Activated naive CD8-positive, alpha-beta T cell treated with anti-CD3 and anti-CD28 coated beads, Interleukin-2, amount 50 U/mL, for 24 hours (primary cell): ENCODE results near the gene GLIS1.
A peak's percentile ranks its signal among the peaks of the same experiment; 100 is the strongest.
"Not testable (repeated sequence)": the region's sequence is repeated elsewhere in the genome, so short reads cannot be mapped to it uniquely, and the experiment has no call there.

Source experiments
- ATAC-seq: fragments of 150-1000 bp; cut with Tn5 transposase; one replicate; pipeline ENCODE4 v1.10.0; 2021
- DNase-seq: peaks from one replicate; pipeline ENCODE4 v3.0.0; 2021
- H3K27ac Mint-ChIP-seq: one replicate; pipeline ENCODE4 v1.8.0; 2021; ENCODE audit warnings: mild to moderate bottlenecking, mixed read lengths
- H3K27me3 Mint-ChIP-seq: one replicate; pipeline ENCODE4 v1.8.0; 2021; ENCODE audit warnings: mixed read lengths
- H3K36me3 Mint-ChIP-seq: one replicate; pipeline ENCODE4 v1.8.0; 2021; ENCODE audit warnings: low read depth, mixed read lengths
- H3K4me1 Mint-ChIP-seq: one replicate; pipeline ENCODE4 v1.8.0; 2021; ENCODE audit warnings: mixed read lengths
- H3K4me3 Mint-ChIP-seq: one replicate; pipeline ENCODE4 v1.8.0; 2021; ENCODE audit warnings: mild to moderate bottlenecking, moderate library complexity, mixed read lengths
- H3K9me3 Mint-ChIP-seq: one replicate; pipeline ENCODE4 v1.8.0; 2021; ENCODE audit warnings: mixed read lengths

The GLIS1 gene

DNA sequence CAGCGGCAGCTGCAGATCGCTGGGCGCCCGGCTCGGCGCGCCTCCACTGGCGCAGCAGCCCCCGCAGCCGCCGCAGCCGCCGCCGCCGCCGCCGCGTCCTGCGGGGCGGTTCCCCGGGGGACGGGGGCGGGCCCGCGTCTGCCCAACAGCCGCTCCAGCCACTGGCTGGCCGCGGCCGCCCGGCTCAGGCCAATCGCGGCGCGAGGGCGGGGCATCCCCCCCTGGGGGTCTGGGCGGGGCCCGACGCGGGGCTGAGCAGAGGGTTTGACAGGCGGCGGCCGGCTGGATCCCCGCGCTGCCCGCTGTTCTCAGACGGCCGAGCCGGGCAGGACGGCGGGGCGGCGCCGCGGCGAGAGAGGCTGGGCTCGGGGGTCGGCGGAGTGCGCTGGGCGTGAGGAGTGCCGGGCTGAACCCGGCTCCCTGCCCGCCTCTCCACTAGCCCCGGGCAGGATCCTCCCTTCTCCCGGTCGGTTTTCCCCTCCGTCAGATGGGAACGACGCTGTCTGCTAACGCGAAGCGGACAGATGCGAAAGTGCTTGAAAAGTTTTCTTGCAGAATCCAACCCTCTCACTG is at the start of gene GLIS1:
GLIS1 (minus strand) TSS at position 56 of the 573 bp plus-strand sequence. CDS start 1,100 bp downstream, outside the sequence.
- ATAC-seq = peak; percentile 92
- H3K27me3 Mint-ChIP-seq = peaks cover 56% of the 10 kb centered on the region
- no peaks in the 10 kb centered on the region for H3K36me3 Mint-ChIP-seq
- peak within 1 kb of the TSS; percentile 43 for H3K4me3 Mint-ChIP-seq
- H3K4me1 Mint-ChIP-seq = peaks cover 2% of the 10 kb centered on the region
- H3K9me3 Mint-ChIP-seq = peaks cover 15% of the 10 kb centered on the region
- no peak within 1 kb of the TSS for H3K27ac Mint-ChIP-seq
- DNase-seq = peak; percentile 69

DNA sequence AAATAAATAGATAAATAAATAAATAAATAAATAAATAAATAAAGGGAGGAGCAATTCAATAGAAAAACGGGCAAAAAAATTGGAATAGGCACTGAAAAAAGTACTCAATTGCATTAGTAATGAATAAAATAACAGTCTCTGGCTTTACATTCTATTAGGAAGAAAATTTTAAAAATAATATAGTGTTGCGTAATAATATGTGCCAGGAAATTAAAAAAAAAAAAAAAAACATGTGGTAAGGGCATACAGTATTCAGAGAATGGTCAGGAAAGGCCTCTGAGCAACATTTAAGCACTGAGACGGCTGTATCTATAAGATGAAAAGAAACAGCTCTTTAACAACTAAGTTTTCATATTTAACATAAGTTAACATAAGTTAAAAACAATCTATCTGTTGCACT is 48.7 kb upstream of the GLIS1 start:
- Mint-ChIP-seq H3K27me3 (no peaks in the 10 kb centered on the region), H3K36me3 (peaks cover 60% of the 10 kb centered on the region), H3K27ac (no peak overlapping the region), H3K9me3 (no peaks in the 10 kb centered on the region), H3K4me3 (no peak overlapping the region), H3K4me1 (peaks cover 16% of the 10 kb centered on the region)
- DNase-seq = no peak
- no peak for ATAC-seq

DNA sequence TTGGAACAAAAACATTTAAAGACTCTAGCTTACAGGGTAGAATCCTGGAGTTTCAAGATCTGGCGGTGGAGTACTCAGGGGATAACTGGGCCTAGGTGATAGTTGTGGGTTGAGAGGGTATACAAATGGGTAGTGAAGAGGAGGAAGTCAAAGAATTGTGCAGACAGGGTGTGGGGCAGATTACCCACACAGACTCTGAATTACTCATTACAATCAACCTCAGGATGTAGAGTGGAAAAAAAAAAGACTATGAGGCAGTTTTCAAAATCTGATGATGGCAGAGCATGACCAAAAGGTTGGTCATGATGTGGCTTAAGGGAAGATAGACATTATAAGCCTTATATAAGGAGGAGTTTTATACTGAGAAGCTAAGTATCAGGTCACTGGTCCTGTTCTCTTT is 44.1 kb upstream of the GLIS1 start:
- Mint-ChIP-seq H3K4me3 (no peak overlapping the region), H3K4me1 (peaks cover 18% of the 10 kb centered on the region), H3K27me3 (no peaks in the 10 kb centered on the region), H3K27ac (peak overlapping the region; percentile 21), H3K9me3 (no peaks in the 10 kb centered on the region), H3K36me3 (peaks cover 61% of the 10 kb centered on the region)
- DNase-seq (no peak), ATAC-seq (peak; percentile 99)

DNA sequence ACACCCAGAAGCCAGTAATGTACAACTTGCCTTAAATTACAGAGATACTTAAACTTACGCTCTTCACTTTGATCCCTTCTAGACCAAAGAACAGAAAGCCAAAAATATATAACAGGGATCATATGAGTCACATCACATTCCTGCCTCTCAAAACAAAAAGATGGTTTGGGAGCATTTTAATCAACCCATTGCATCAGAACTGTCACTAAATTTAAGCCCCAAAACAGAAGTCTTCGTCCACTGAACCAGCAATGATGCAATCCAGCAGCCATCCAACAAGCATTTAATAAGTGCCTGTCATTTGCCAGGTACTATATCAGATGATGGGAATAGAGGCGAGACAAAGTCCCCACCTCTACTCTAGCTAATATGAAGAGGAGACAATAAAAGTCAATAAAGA is 42.7 kb upstream of the GLIS1 start:
- Mint-ChIP-seq H3K9me3 (no peaks in the 10 kb centered on the region), H3K27me3 (no peaks in the 10 kb centered on the region), H3K4me3 (no peak overlapping the region), H3K27ac (no peak overlapping the region), H3K36me3 (peaks cover 64% of the 10 kb centered on the region), H3K4me1 (peaks cover 18% of the 10 kb centered on the region)
- ATAC-seq (no peak), DNase-seq (no peak)

DNA sequence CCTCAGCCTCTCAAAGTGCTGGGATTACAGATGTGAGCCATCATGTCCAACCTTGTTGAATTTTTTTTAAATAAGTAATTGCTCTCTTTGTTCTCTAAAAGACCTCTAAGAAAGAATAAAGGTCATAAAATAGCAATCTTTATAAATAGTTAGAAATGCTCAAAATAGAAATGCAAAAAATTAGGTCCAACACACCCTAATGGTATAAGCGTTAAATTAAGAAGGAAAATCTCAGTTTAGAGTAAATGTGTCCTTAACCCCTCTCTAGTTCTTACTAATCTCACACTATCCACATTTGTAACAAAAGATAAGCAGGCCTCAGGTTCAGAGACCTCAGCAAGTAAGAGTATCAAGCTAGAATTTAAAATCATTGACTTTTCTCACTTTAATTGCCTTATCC is 38.3 kb upstream of the GLIS1 start:
- no peaks in the 10 kb centered on the region for H3K27me3 Mint-ChIP-seq
- H3K9me3 Mint-ChIP-seq = no peaks in the 10 kb centered on the region
- peaks cover 2% of the 10 kb centered on the region for H3K4me1 Mint-ChIP-seq
- DNase-seq (no peak), ATAC-seq (no peak)
- no peak overlapping the region for H3K27ac Mint-ChIP-seq
- H3K4me3 Mint-ChIP-seq = no peak overlapping the region
- H3K36me3 Mint-ChIP-seq = peaks cover 46% of the 10 kb centered on the region

DNA sequence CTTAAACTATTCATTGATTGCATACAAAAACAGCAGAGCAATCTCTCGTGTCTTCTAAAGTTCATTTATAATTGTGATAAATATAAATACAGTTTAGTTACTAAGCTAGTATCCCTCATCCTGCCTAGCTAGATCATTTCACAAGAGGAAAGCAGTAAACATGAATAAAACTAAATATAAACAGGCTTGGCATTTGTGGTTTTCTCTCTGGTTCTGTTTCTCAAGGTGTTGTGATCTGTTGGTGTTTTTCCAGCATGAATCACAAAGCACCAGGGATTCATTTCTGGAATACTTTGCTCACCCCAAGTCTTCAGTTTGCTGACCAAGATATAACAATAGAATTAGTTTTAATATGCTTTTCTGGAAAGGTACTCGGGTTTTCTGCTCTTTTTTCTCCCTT is 32.7 kb upstream of the GLIS1 start:
- Mint-ChIP-seq H3K4me1 (peaks cover 14% of the 10 kb centered on the region), H3K27ac (no peak overlapping the region), H3K36me3 (peaks cover 51% of the 10 kb centered on the region), H3K4me3 (no peak overlapping the region), H3K9me3 (no peaks in the 10 kb centered on the region), H3K27me3 (no peaks in the 10 kb centered on the region)
- ATAC-seq = no peak
- no peak for DNase-seq

DNA sequence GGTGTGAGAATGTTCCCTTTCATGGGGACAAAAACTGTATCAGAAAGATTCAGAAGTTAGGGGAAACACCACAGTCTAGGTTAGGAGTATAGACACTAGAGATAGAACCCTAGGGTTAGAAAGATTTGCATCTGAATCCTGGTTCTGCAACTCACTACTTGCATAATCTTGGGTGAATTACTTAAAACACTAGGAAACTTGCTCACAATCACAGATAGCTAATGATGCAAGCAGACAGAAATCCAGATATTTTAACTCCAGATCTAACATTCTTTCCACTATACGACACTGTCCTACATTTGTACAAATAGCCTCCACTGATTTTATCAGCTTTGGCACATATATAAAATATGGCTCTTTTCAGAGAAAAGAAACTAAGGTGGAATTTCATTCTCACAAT is 30.8 kb upstream of the GLIS1 start:
- ATAC-seq (no peak), DNase-seq (no peak)

DNA sequence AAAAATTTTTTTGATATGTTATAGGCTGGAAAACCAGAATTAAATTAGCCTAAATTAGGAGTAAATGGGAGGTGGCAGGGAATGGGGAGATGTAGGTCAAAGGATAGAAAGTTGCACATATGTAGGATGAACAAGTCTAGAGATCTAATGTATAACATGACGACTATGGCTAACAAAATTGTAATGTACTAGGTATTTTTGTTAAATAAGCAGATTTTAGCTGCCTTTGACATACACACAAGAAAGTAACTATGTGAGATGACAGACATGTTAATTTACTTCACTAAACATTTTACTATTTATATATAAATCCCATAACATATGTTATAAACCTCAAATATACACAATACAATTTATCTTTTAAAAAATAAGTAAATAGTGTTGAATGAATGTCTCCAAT is 30.2 kb upstream of the GLIS1 start:
- Mint-ChIP-seq H3K4me1 (peaks cover 23% of the 10 kb centered on the region), H3K4me3 (no peak overlapping the region), H3K36me3 (peaks cover 63% of the 10 kb centered on the region), H3K27me3 (no peaks in the 10 kb centered on the region), H3K9me3 (no peaks in the 10 kb centered on the region), H3K27ac (no peak overlapping the region)
- DNase-seq (no peak), ATAC-seq (no peak)

More for the DNA sequence above, 30.8 kb upstream of the GLIS1 start:
- Mint-ChIP-seq H3K27me3 (no peaks in the 10 kb centered on the region), H3K9me3 (no peaks in the 10 kb centered on the region), H3K27ac (no peak overlapping the region), H3K4me3 (no peak overlapping the region), H3K4me1 (peaks cover 23% of the 10 kb centered on the region), H3K36me3 (peaks cover 60% of the 10 kb centered on the region)

DNA sequence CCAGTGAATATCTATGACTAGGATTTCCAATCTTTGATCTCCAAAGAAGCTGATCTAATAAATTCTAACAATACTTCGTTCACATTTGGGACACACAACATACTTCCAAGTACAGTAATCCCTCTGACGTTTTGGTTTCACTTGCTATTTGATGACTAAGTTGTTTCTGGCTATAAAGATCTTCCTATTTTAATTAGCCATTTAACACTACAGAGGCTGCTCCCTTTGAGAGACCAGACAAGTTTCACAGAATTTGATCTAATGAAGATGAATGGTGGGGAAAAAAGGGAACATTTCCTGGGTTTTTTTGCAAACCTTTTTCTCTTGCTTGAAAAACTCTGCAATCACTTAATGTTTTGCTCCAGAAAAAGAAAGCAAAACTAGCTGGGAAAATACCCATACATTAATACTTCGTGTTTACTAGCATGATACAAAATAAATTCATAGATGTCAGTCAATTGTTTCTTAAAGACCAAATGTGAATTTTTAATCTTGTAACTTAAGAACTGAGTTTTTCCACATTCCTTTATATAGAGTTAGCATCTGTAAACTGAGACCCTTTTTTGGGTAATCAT is 28.0 kb upstream of the GLIS1 start:
- no peaks in the 10 kb centered on the region for H3K27me3 Mint-ChIP-seq
- peaks cover 23% of the 10 kb centered on the region for H3K4me1 Mint-ChIP-seq
- no peak overlapping the region for H3K4me3 Mint-ChIP-seq
- no peak for ATAC-seq
- H3K9me3 Mint-ChIP-seq = no peaks in the 10 kb centered on the region
- H3K36me3 Mint-ChIP-seq = peaks cover 69% of the 10 kb centered on the region
- H3K27ac Mint-ChIP-seq = peak overlapping the region; percentile 13
- DNase-seq = no peak

DNA sequence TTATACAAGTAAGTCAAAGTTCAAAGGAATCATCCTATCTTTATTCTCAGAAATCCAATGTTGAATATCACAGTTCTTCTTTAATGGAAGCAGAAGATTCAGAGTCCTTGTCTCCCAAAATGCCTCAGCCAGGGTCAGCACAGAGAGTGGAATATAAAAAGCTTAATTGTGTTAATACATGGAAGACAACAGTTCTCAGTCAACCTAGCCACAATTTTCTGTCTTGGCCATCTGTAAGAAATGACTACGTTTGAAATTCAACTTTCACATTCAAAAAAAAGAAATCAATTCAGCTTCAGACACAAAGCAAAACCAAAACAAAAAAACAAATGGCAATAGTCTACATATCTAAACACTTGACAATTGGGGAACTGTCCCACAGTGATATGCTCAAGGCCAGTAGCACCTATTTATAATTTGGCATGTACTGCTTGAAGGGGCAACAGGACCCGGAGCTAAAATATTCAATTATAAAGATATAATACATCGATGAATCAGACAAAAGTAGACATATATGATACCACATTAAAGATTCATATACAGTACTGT is 27.3 kb upstream of the GLIS1 start:
- no peak for ATAC-seq
- no peak for DNase-seq
- H3K27ac Mint-ChIP-seq = peak overlapping the region; percentile 47

DNA sequence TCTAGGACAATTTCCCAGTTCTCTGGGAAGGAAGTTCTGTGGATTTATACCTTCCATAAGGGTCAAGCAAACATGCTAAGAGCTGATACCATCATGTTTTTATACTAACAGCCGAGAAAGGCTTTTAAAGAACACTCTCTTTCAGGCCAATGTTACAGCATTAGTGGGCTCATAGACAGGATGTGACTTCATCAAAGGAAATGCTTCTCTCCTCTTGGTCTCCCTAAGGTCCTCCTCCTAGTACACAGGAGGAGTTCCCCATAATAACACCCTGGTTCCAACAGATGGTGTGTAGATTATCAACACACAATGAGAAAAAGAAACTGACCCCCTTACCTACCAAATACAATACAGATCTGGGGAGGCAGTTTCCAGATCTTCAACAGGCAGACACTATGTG is 26.7 kb upstream of the GLIS1 start:
- Mint-ChIP-seq H3K27ac (peak overlapping the region; percentile 47), H3K4me3 (no peak overlapping the region), H3K27me3 (no peaks in the 10 kb centered on the region), H3K4me1 (peaks cover 21% of the 10 kb centered on the region), H3K36me3 (peaks cover 61% of the 10 kb centered on the region), H3K9me3 (no peaks in the 10 kb centered on the region)
- DNase-seq (no peak), ATAC-seq (peak; percentile 54)

More for the DNA sequence above, 27.3 kb upstream of the GLIS1 start:
- Mint-ChIP-seq H3K36me3 (peaks cover 66% of the 10 kb centered on the region), H3K4me3 (no peak overlapping the region), H3K27me3 (no peaks in the 10 kb centered on the region), H3K9me3 (no peaks in the 10 kb centered on the region), H3K4me1 (peaks cover 21% of the 10 kb centered on the region)

DNA sequence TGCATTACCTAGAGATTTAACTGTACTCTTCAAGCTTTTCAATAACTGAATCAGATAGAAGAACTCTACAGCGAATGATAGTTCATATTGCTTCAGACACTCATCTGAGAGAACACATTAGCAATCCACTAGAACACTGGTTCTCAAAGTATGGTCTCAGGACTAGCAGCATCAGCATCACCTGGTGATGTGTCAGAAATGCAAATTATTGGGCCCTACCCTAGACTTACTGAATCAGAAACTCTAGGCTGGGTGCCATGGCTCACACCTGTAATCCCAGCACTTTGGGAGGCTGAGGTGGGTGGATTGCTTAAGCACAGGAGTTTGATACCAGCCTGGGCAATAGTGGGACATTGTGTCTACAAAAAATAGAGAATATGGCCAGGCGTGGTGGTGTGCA is 24.9 kb upstream of the GLIS1 start:
- ATAC-seq (no peak), DNase-seq (no peak)
- Mint-ChIP-seq H3K27ac (no peak overlapping the region), H3K36me3 (peaks cover 53% of the 10 kb centered on the region), H3K4me1 (peaks cover 21% of the 10 kb centered on the region), H3K9me3 (no peaks in the 10 kb centered on the region), H3K4me3 (no peak overlapping the region), H3K27me3 (no peaks in the 10 kb centered on the region)

DNA sequence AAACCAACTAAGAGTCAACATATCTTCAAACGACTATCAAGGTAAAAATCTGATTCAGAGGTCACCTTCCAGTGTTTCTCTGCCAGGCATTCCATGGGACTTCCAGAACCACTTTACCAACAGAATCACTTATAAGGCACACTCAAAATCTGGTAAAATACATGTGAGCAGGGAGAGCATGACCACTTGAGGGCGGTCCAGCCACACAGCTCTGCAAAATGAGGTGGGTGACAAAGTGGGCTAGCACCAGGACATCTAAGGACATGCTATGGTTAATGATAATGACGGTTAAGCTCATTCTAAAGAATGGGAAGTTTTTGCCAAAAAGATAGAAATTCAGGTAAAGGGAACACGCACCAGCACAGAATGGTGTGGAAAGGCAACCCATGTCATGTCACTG is 24.5 kb upstream of the GLIS1 start:
- Mint-ChIP-seq H3K4me3 (no peak overlapping the region), H3K4me1 (peaks cover 21% of the 10 kb centered on the region), H3K36me3 (peaks cover 49% of the 10 kb centered on the region), H3K9me3 (no peaks in the 10 kb centered on the region), H3K27ac (no peak overlapping the region), H3K27me3 (no peaks in the 10 kb centered on the region)
- no peak for DNase-seq
- no peak for ATAC-seq

DNA sequence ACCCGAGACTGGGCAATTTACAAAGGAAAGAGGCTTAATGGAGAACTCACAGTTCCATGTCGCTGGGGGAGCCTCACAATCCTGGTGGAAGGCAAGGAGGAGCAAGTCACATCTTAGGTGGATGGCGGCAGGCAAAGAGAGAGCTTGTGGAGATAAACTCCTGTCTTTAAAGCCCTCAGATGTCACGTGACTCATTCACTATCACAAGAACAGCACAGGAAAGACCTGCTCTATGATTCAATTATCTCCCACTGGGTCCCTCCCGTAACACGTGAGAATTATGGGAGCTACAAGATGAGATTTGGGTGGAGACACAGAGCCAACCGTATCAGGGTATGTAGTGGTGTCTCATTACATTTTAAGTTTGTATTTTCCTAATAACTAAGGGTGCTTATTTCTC is 21.5 kb upstream of the GLIS1 start:
- not testable (repeated sequence) for H3K4me1 Mint-ChIP-seq, H3K4me3 Mint-ChIP-seq, H3K9me3 Mint-ChIP-seq, DNase-seq, H3K27ac Mint-ChIP-seq, H3K27me3 Mint-ChIP-seq, ATAC-seq
- peaks cover 29% of the 10 kb centered on the region for H3K36me3 Mint-ChIP-seq

DNA sequence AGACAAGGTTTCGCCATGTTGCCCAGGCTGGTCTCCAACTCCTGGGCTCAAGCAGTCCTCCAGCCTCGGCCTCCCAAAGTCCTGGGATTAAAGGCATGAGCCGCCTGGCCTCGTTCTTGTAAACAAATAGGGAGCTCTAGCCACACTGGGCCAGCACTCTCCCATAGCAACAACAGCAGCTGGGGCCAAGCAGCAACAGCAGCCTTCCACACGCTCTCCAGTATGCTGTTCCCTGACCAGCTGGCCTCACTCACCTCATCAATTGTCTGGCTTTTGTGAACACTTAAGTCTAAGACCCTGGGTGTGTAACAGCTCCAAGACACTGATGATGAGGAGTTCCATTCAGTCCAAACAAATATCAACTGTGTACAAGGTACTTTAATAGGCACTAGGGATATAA is 16.9 kb upstream of the GLIS1 start:
- peaks cover 7% of the 10 kb centered on the region for H3K4me1 Mint-ChIP-seq
- peaks cover 6% of the 10 kb centered on the region for H3K36me3 Mint-ChIP-seq
- no peak overlapping the region for H3K4me3 Mint-ChIP-seq
- no peaks in the 10 kb centered on the region for H3K9me3 Mint-ChIP-seq
- DNase-seq = no peak
- no peak overlapping the region for H3K27ac Mint-ChIP-seq
- no peaks in the 10 kb centered on the region for H3K27me3 Mint-ChIP-seq
- no peak for ATAC-seq
